Keratinocyte (primary cell): ENCODE results near the gene ABLIM2. TPM values are rescaled to one million over a fixed set of nuclear protein-coding genes. Genes with fewer than 3 reads are reported as not detected.

Experiments
- DNase-seq: peaks from one replicate; pipeline ENCODE4 v3.0.0-alpha.2; 2011; ENCODE audit warnings: low read depth, missing footprints, low spot score
- FAIRE-seq: peaks from 2 replicates; lab custom pipeline; 2011; peaks lifted over from hg19 to GRCh38; lab: Jason Lieb, UNC
- H2AFZ ChIP-seq: 2 replicates; pipeline ENCODE4 v1.6.0; 2012; ENCODE audit warnings: low read length, control low read depth, inconsistent platforms; ENCODE audit not compliant: control insufficient read depth
- H3K27ac ChIP-seq: 2 replicates; pipeline ENCODE4 v1.5.1; 2011; ENCODE audit warnings: low read length; ENCODE audit not compliant: control insufficient read depth, insufficient read depth
- H3K27me3 ChIP-seq: 3 replicates; pipeline ENCODE4 v1.6.0; 2011; ENCODE audit warnings: low read length; ENCODE audit not compliant: control insufficient read depth, insufficient read depth; ENCODE audit errors: extremely low read depth
- H3K36me3 ChIP-seq, 2 experiments: 2 replicates in 1 of 2; 3 replicates in 1 of 2; pipeline ENCODE4 v1.5.1; 2011; ENCODE audit warnings: low read length in 2 of 2, mild to moderate bottlenecking in 1 of 2; ENCODE audit not compliant: control insufficient read depth in 2 of 2, insufficient read depth in 2 of 2; ENCODE audit errors: extremely low read depth in 1 of 2
- H3K4me1 ChIP-seq: 3 replicates; pipeline ENCODE4 v1.5.1; 2011; ENCODE audit warnings: low read length; ENCODE audit not compliant: control insufficient read depth, insufficient read depth; ENCODE audit errors: extremely low read depth
- H3K4me2 ChIP-seq: 3 replicates; pipeline ENCODE4 v1.6.0; 2011; ENCODE audit warnings: low read depth, low read length; ENCODE audit not compliant: control insufficient read depth, insufficient read depth; ENCODE audit errors: extremely low read depth
- H3K4me3 ChIP-seq, 3 experiments: fragments of 200-600 bp in 1 of 3; sonication (generic) in 1 of 3; 2 replicates in 2 of 3; 3 replicates in 1 of 3; pipeline ENCODE4 v1.5.1; 2011 to 2016; ENCODE audit warnings: low read length in 3 of 3, mild to moderate bottlenecking in 3 of 3, control low read depth in 2 of 3, inconsistent platforms in 1 of 3, low read depth in 1 of 3, mixed read lengths in 1 of 3, mixed run types in 1 of 3, moderate library complexity in 1 of 3; ENCODE audit not compliant: control insufficient read depth in 2 of 3, insufficient read depth in 2 of 3; ENCODE audit errors: extremely low read depth in 1 of 3
- H3K79me2 ChIP-seq: 2 replicates; pipeline ENCODE4 v1.6.0; 2012; ENCODE audit warnings: low read length; ENCODE audit not compliant: control insufficient read depth, insufficient read depth
- H3K9ac ChIP-seq: 3 replicates; pipeline ENCODE4 v1.6.0; 2011; ENCODE audit warnings: low read length; ENCODE audit not compliant: control insufficient read depth, insufficient read depth; ENCODE audit errors: extremely low read depth
- H3K9me1 ChIP-seq: 3 replicates; pipeline ENCODE4 v1.6.0; 2011; ENCODE audit warnings: low read length; ENCODE audit not compliant: control insufficient read depth, insufficient read depth; ENCODE audit errors: extremely low read depth
- H3K9me3 ChIP-seq: 2 replicates; pipeline ENCODE4 v1.5.1; 2012; ENCODE audit warnings: low read depth, low read length; ENCODE audit not compliant: control insufficient read depth
- H4K20me1 ChIP-seq: 3 replicates; pipeline ENCODE4 v1.6.0; 2011; ENCODE audit warnings: low read length; ENCODE audit not compliant: control insufficient read depth, insufficient read depth; ENCODE audit errors: extremely low read depth
- EZH2 ChIP-seq: IDR thresholded peaks from one replicate; pipeline ENCODE4 v1.6.1; 2012; ENCODE audit warnings: inconsistent platforms, mild to moderate bottlenecking, low read length, moderate library complexity
- dilution Hi-C: fragments of 300-500 bp; cut with MboI; formaldehyde crosslinking; loops from one replicate; pipeline ENCODE4 v1.7.0; 2020; ENCODE audit warnings: low sequenced_read_pairs; ENCODE audit not compliant: extremely low pct_ligation_motif_present
- polyA plus RNA-seq, 5 experiments: library from polyadenylated mRNA; depleted of rRNA in 3 of 5; stranded (reverse) in 3 of 5; stranded (forward) in 1 of 5; unstranded in 1 of 5; fragments of >200 nt; gene quantifications; 1 replicate in 1 of 5; 2 replicates in 3 of 5; 3 replicates in 1 of 5; pipeline versions ENCODE4 v1.2.1 to v1.2.3, GENCODE V29; 2011 to 2012; ENCODE audit warnings: missing spikeins in 2 of 5, low read depth in 1 of 5, low replicate concordance in 1 of 5
- TF ChIP-seq, protein P1 (sequence below), 3 experiments: IDR thresholded peaks in 1 of 3; conservative IDR thresholded peaks in 1 of 3; optimal IDR thresholded peaks in 1 of 3; 2 replicates in 2 of 3; 3 replicates in 1 of 3; pipeline versions ENCODE3 to v1.5.1; 2011; ENCODE audit warnings: low read length in 3 of 3, mild to moderate bottlenecking in 3 of 3, moderate library complexity in 2 of 3, control low read depth in 1 of 3, inconsistent platforms in 1 of 3; ENCODE audit not compliant: insufficient read depth in 2 of 3; ENCODE audit errors: extremely low read depth in 1 of 3

The ABLIM2 gene
- polyA plus RNA-seq, 1 donor (not counting 4 experiments of a cell fraction or from before 2014, with no cell fraction given): 0.94 TPM

DNA sequence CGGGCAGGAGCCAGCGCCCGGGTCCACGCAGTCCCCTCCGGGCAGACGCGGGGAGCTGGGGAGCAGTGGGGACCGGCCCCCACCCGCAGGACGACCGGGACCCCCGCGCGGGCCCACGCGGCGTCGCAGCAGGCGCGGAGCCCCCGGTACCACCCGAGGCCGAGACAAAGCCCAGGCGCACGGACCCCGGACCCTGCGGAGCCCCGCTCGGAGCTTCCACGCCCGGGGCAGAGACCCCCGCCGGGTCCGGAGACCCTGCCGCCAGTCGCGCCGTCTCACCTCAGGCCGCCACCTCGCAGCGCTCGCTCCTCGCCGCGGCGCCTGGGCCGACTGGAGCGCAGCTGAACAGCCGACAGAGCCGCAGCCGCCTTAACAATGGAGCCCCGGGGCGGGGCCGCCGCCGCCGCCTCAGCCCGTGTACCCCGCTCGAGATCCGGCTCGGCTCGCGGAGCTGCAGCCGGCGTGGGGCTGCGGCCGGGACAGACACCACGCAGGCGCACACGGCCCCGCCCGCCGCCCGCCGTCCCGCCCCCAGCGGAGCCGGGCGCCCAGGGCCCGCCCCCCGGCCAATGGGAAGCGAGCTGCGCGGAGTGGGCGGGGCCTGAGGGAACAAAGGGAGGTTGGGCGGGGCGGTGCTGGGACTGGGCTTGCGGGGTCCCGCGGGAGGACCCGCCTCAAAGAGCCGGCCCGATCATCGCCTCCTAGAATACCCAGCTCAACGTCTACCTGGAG lies 219.1 kb downstream of the ABLIM2 start, which contains the start of gene AFAP1:
TSS of gene AFAP1 (minus strand) at position 485 of the 732 bp plus-strand sequence. CDS start 67,783 bp downstream, outside the sequence.
- Histone ChIP-seq H3K4me2 (peak within 1 kb of the TSS; percentile 93), H2AFZ (peak within 1 kb of the TSS; percentile 49), H3K9ac (peak within 1 kb of the TSS; percentile 90), H4K20me1 (no peaks in the 10 kb centered on the region), H3K27me3 (no peaks in the 10 kb centered on the region), H3K79me2 (peaks cover 44% of the 10 kb centered on the region), H3K27ac (peak within 1 kb of the TSS; percentile 67), H3K9me3 (no peaks in the 10 kb centered on the region), H3K36me3 (peaks cover 0 to under 1% of the 10 kb centered on the region in 2 experiments), H3K4me1 (peaks cover 21% of the 10 kb centered on the region), H3K4me3 (peak within 1 kb of the TSS; percentile 83 to 84 (median 84)), H3K9me1 (no peaks in the 10 kb centered on the region)
- no peak for TF ChIP-seq EZH2
- DNase-seq: peak; percentile 32
- FAIRE-seq: no peak
- dilution Hi-C loops: no loop called here

DNA sequence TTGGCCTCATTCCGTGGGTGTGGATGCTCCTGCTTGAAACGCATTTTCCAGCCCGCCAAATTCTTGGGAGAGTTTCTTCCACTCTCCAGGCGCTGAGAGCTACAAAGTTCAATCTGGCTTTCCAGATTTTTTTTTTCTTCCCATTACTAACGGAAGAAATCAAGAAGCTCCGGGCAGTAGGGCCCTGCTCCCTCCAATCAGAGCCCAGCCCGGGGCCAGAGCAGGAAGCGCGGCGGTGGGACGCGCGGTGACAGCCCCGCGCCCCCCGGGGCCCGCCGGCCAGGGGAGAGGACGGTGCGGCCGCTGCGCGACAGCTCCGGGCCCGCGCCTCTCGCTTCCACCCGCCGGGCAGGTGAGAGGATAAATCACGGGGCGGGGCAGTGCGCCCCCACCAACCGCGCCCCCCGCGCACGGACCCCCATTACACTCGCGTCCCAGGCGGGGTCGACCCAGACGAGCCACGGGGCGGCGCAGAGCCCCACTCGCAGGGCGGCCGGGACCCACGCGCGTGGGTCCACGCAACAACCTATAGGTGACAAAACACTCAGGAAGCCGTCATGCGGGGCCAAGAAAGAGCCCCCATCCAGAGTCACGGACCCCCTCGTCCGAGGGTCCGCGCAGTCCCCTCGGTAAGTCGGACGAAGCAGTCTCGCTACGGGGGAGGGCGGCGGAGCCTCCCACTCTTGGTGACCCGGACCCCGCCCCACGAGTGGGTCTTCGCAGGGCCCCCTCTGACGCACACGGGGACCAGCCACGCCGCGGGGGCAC lies 219.8 kb downstream of the ABLIM2 start:
- H3K9me3 ChIP-seq: no peaks in the 10 kb centered on the region
- H3K4me1 ChIP-seq: peaks cover 27% of the 10 kb centered on the region
- no peak for TF ChIP-seq EZH2
- TF ChIP-seq, protein P1, sequence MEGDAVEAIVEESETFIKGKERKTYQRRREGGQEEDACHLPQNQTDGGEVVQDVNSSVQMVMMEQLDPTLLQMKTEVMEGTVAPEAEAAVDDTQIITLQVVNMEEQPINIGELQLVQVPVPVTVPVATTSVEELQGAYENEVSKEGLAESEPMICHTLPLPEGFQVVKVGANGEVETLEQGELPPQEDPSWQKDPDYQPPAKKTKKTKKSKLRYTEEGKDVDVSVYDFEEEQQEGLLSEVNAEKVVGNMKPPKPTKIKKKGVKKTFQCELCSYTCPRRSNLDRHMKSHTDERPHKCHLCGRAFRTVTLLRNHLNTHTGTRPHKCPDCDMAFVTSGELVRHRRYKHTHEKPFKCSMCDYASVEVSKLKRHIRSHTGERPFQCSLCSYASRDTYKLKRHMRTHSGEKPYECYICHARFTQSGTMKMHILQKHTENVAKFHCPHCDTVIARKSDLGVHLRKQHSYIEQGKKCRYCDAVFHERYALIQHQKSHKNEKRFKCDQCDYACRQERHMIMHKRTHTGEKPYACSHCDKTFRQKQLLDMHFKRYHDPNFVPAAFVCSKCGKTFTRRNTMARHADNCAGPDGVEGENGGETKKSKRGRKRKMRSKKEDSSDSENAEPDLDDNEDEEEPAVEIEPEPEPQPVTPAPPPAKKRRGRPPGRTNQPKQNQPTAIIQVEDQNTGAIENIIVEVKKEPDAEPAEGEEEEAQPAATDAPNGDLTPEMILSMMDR (optimal IDR thresholded peaks at IDR 0.05 in 1 of 3, IDR thresholded peaks at IDR 0.05 in 1 of 3, conservative IDR thresholded peaks at IDR 0.05 in 1 of 3; ENCODE audit: extremely low read depth in 1 of 3, insufficient read depth in 2 of 3, low read length in 3 of 3): no peak
- no peaks in the 10 kb centered on the region for H4K20me1 ChIP-seq
- FAIRE-seq: no peak
- peak overlapping the region; percentile 90 for H3K9ac ChIP-seq
- peak overlapping the region; percentile 93 for H3K4me2 ChIP-seq
- H3K27ac ChIP-seq: peak overlapping the region; percentile 67
- peak overlapping the region; percentile 83 to 84 (median 84) for H3K4me3 ChIP-seq
- H3K36me3 ChIP-seq: peaks cover 0 to 3% of the 10 kb centered on the region in 2 experiments
- DNase-seq: no peak
- H2AFZ ChIP-seq: no peak overlapping the region
- no peaks in the 10 kb centered on the region for H3K9me1 ChIP-seq
- dilution Hi-C loops: no loop called here
- peaks cover 51% of the 10 kb centered on the region for H3K79me2 ChIP-seq
- H3K27me3 ChIP-seq: no peaks in the 10 kb centered on the region
